Effector memory CD8-positive, alpha-beta T cell (primary cell): ENCODE data around the gene MVB12B.

Source experiments
- ATAC-seq: fragments of 150-1000 bp; cut with Tn5 transposase; replicated peaks from 2 replicates; pipeline ENCODE4 v1.10.0; 2021; ENCODE audit warnings: mild to moderate bottlenecking, moderate library complexity
- DNase-seq, 3 experiments: peaks; one replicate each; pipeline ENCODE4 v3.0.0; 2021
- H3K27ac Mint-ChIP-seq, 2 donors: one replicate each; pipeline ENCODE4 v1.8.0; 2022; ENCODE audit warnings: mild to moderate bottlenecking in 2 of 2, mixed read lengths in 2 of 2, moderate library complexity in 2 of 2
- H3K27me3 Mint-ChIP-seq, 2 donors: one replicate each; pipeline ENCODE4 v1.8.0; 2022; ENCODE audit warnings: mixed read lengths in 2 of 2
- H3K36me3 Mint-ChIP-seq: one replicate; pipeline ENCODE4 v1.8.0; 2022; ENCODE audit warnings: mild to moderate bottlenecking, moderate library complexity, mixed read lengths; ENCODE audit not compliant: insufficient read depth
- H3K4me1 Mint-ChIP-seq, 2 donors: one replicate each; pipeline ENCODE4 v1.8.0; 2022; ENCODE audit warnings: low read depth in 2 of 2, mixed read lengths in 2 of 2
- H3K4me3 Mint-ChIP-seq, 2 donors: one replicate each; pipeline ENCODE4 v1.8.0; 2022; ENCODE audit warnings: mild to moderate bottlenecking in 2 of 2, mixed read lengths in 2 of 2, moderate library complexity in 2 of 2
- H3K9me3 Mint-ChIP-seq, 2 donors: one replicate each; pipeline ENCODE4 v1.8.0; 2022; ENCODE audit warnings: mixed read lengths in 2 of 2

Gene MVB12B

DNA sequence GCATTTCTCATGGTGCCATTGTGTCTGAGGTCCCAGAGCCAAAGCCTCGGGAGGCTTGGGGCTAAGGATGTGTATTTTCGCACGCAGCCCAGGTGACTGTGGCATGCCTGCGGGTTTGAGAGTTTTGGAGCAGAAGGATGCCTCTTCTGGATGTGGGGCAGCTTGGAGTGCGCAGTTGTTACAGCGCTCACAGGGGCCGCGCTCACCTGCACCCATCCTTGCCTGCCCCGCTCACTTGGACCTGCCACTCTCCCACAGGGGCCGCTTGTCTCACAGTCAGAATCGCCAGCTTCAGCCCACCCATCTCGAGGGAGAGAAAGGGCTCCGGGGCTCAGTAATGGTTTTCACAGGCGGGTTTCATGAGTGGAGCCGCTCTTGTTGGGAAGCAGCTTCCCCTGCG is 132.9 kb downstream of the MVB12B start:
- ATAC-seq (no peak), DNase-seq (no peak)
- Mint-ChIP-seq H3K27ac (no peak overlapping the region), H3K4me1 (peaks cover 6 to 7% of the 10 kb centered on the region in 2 donors), H3K36me3 (peaks cover 17% of the 10 kb centered on the region), H3K4me3 (no peak overlapping the region), H3K27me3 (no peaks in the 10 kb centered on the region), H3K9me3 (no peaks in the 10 kb centered on the region)

DNA sequence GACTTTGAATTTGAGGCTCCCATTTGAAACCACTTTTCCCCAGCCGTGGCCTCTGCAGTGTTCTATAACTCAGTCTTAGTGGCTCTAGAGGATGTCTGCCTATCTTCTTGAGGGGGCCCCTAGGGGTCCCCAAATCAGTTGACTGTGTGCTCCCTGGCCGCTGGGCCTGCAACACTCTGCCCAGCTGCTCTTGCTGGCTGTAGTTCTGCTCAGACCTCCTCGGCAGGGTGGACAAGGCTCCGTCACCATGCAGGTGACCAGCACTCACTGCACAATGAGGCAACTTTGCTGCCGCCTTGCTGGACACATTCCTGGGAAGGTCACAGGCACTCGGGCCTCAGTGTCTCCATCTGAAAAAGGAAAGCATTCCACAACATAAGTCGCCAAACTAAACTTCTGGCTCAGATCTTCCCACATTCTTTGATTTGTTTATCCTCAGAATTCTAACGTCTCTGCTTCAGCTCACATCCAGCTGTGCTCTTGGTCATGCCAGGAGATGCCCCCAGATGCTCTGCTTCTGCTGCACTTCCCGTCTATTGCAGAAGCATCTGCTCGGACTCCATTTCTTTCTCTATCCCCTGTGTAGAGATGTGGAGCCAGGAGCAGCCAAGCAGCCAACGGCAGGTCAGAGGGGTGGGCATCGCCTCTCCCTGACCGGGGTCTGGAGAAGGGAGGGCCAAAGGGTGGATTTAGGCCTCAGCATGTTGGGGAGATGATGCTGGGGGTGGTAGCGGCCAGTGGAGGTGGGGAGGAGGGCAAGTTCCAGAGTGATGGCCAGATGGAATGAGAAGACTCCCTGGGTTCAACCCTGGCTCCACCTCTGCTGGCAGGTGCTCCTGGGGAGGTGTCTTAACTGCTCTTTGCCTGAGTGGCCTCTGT is 133.6 kb downstream of the MVB12B start:
- no peak for DNase-seq
- H3K9me3 Mint-ChIP-seq, result no peaks in the 10 kb centered on the region
- H3K27ac Mint-ChIP-seq, result peak overlapping the region in 1 of 2 donors; percentile 77
- no peak overlapping the region for H3K4me3 Mint-ChIP-seq
- H3K36me3 Mint-ChIP-seq, result peaks cover 16% of the 10 kb centered on the region
- no peak for ATAC-seq
- H3K4me1 Mint-ChIP-seq, result peaks cover 10% of the 10 kb centered on the region in 2 donors
- no peaks in the 10 kb centered on the region for H3K27me3 Mint-ChIP-seq

DNA sequence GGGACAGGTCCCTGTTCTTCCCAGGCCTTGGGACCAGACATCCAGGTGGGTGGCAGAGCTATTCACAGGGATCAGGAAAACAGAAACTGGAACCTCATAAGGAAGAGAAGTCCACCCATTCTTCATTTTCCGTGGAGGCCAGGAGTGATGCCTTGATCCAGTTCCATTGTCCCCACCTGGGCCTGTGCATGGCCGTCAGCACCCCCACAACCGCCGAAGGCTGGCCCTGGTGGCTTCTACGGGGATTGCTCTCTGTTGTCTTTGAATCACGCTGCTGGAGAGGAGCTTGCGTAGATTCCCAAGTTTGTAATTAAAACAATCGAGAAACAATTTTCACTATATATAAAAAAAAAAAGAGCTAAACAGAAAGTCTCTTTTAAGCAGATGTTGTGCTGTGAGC is 134.4 kb downstream of the MVB12B start:
- ATAC-seq (no peak), DNase-seq (no peak)
- Mint-ChIP-seq H3K27me3 (no peaks in the 10 kb centered on the region), H3K4me3 (no peak overlapping the region), H3K36me3 (peaks cover 12% of the 10 kb centered on the region), H3K9me3 (no peaks in the 10 kb centered on the region), H3K4me1 (peaks cover 11% of the 10 kb centered on the region in 2 donors), H3K27ac (peak overlapping the region; percentile 52 to 77)

DNA sequence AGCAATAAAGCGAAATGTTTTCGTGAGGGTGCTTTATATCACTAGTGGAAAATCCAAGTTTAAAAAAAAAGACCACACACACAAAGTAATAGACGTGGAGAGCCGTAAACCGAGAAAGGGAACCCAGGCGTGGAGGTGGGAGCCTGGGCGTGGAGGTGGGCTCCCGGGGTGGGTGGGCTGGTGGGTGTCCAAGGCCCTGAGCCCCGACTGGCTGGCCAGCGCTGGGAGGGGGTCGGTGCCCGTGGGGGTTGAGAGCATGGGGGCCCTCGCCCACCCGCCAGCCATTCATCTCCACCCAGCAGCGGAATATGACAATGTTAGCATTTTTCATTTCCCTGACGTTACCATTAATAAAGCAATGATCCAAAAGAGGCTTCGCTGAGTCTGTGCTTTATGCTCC is 135.0 kb downstream of the MVB12B start:
- no peak for ATAC-seq
- H3K27me3 Mint-ChIP-seq, result no peaks in the 10 kb centered on the region
- no peaks in the 10 kb centered on the region for H3K9me3 Mint-ChIP-seq
- peak overlapping the region in 1 of 2 donors; percentile 52 for H3K27ac Mint-ChIP-seq
- H3K4me1 Mint-ChIP-seq, result peaks cover 13 to 15% of the 10 kb centered on the region in 2 donors
- no peak for DNase-seq
- H3K36me3 Mint-ChIP-seq, result peaks cover 12% of the 10 kb centered on the region
- H3K4me3 Mint-ChIP-seq, result no peak overlapping the region

DNA sequence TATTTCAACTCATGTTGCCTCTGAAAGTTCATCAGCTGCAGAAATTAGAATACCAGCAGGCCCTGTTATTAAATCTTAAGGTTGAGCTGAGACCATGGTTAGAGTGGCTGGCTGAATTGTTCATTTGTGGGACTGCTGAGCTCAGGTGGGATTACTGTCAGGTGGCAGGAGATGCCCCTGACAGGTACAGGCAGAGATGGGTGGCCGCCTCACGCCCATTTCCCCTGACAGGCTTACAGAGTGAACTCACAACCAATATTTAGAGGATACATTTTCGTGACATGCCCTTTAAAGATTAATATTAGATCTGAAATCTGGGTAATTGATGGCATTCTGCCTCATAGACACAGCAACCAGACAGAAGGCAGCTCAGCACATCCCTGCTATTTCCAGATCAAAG is 136.0 kb downstream of the MVB12B start:
- no peak overlapping the region for H3K27ac Mint-ChIP-seq
- no peak for DNase-seq
- no peaks in the 10 kb centered on the region for H3K9me3 Mint-ChIP-seq
- ATAC-seq, result no peak
- H3K36me3 Mint-ChIP-seq, result peaks cover 9% of the 10 kb centered on the region
- H3K27me3 Mint-ChIP-seq, result no peaks in the 10 kb centered on the region
- H3K4me3 Mint-ChIP-seq, result no peak overlapping the region
- peaks cover 19 to 22% of the 10 kb centered on the region in 2 donors for H3K4me1 Mint-ChIP-seq

DNA sequence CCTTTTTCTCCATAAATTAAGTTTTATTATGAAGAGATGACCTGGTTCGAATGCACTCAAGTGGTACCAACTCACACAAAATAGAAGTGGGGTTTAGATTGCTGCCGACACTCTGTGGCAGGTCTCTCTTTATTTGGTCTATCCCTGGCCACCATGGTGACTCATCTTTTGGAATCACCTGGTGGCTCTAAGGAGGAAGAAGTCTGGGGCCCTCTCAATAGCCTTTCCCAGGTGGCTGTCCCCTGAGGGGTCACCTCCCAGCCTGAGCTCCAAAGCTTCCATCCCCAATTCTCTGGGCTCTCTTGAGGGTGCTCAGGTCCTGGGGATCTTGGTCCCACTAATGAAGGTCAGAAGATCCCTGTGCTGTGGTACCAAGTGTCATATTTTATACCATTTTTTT is 136.8 kb downstream of the MVB12B start:
- ATAC-seq (no peak), DNase-seq (no peak)
- H3K36me3 Mint-ChIP-seq, result peaks cover 9% of the 10 kb centered on the region
- H3K4me1 Mint-ChIP-seq, result peaks cover 27 to 30% of the 10 kb centered on the region in 2 donors
- no peaks in the 10 kb centered on the region for H3K27me3 Mint-ChIP-seq
- H3K9me3 Mint-ChIP-seq, result no peaks in the 10 kb centered on the region
- no peak overlapping the region for H3K4me3 Mint-ChIP-seq
- peak overlapping the region; percentile 33 to 53 for H3K27ac Mint-ChIP-seq

DNA sequence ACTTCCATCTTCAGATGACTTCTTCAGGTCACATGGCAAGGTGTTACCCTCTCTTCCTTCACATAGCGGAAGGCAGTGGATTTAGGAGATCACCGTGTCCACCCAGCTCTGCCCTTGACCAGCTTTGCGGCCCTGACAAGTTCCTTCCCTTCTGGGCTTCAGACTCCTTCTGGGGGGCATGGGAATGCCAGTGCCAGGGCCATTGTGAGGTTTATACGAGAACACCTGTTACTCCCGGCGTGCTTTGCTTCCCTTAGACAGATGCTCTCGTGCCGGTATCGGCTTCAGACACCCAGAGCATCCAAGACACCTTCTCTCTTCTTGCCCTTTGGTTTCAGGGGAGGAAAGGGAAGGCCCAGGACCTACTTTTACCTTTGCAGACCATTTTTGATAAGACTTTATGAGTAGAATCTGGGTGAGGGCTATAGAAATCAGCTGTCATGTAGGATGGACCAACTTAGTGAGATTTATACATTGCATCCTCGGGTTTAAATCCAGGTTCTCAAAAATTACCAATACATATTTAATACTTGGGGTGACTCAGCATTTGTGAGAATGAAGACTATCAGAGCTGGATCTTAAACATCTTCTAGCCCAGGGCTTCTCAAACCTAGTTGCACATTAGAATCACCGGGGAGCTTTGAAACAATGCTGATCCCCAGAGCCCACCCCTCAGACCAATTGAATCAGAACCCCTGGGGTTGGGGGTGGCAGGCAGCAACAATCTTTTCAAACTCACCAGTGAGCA is 138.2 kb downstream of the MVB12B start:
- H3K9me3 Mint-ChIP-seq, result no peaks in the 10 kb centered on the region
- no peak overlapping the region for H3K4me3 Mint-ChIP-seq
- ATAC-seq, result no peak
- peak overlapping the region; percentile 33 to 53 for H3K27ac Mint-ChIP-seq
- peaks cover 41 to 45% of the 10 kb centered on the region in 2 donors for H3K4me1 Mint-ChIP-seq
- no peak for DNase-seq
- peaks cover 14% of the 10 kb centered on the region for H3K36me3 Mint-ChIP-seq
- H3K27me3 Mint-ChIP-seq, result no peaks in the 10 kb centered on the region

DNA sequence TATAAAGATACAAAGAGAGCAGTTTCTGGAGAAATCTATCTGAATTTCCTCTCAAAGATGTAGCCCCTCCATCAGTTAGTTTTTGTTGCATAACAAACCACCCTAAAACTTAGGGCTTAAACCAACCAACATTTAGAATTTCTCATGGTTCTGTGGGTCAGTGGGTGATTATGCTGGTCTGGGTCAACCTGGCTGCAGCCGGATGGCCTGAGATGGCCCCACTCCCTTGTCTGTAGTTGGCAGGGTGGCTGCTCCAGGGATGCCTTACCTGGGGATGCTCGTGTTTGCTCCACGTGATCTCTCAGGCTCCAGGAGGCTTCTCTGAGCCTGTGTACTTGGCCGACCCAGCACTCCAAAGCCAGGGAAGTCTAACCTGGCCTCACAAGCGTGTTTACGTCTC is 139.3 kb downstream of the MVB12B start:
- Mint-ChIP-seq H3K27ac (peak overlapping the region; percentile 33 to 53), H3K4me1 (peaks cover 45 to 56% of the 10 kb centered on the region in 2 donors), H3K9me3 (no peaks in the 10 kb centered on the region), H3K4me3 (no peak overlapping the region), H3K27me3 (no peaks in the 10 kb centered on the region), H3K36me3 (peaks cover 19% of the 10 kb centered on the region)
- ATAC-seq, result no peak
- DNase-seq, result no peak

DNA sequence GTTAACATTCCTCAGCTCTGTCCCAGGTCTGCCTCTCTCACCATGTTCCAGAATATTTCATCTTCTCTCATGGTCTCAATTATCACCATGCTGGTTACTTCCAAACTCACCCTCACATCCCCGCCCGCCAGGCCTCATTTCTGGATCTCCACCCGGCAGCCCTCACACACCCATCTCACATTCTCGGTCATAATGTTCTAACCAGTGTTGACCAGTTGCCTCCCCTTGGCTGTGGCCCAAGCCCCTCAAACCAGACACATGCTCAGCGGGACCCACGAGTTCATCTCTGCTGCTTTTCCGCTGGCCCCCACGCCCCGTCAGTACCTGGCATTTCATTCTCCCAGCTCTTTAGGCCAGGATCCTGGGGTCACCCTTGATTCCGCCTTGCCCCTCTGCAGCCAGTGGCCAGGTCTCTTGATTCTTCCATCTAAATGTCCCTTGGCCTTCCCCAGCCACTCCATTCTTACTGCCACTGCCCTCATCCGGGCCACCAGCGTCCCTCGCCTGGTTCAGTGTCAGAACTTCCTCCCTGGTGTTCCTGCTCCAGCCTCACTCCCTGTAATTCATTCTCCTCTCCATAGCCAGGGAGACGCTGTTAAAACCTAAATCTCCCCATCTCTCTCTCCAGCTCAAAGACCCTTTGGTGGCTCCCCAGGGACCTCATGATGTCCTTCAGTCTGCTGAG is 141.7 kb downstream of the MVB12B start:
- DNase-seq (no peak), ATAC-seq (no peak)
- Mint-ChIP-seq H3K4me1 (peaks cover 65 to 79% of the 10 kb centered on the region in 2 donors), H3K36me3 (peaks cover 27% of the 10 kb centered on the region), H3K27me3 (no peaks in the 10 kb centered on the region), H3K9me3 (no peaks in the 10 kb centered on the region), H3K27ac (peak overlapping the region; percentile 94 to 96), H3K4me3 (peak overlapping the region; percentile 80 to 81)

DNA sequence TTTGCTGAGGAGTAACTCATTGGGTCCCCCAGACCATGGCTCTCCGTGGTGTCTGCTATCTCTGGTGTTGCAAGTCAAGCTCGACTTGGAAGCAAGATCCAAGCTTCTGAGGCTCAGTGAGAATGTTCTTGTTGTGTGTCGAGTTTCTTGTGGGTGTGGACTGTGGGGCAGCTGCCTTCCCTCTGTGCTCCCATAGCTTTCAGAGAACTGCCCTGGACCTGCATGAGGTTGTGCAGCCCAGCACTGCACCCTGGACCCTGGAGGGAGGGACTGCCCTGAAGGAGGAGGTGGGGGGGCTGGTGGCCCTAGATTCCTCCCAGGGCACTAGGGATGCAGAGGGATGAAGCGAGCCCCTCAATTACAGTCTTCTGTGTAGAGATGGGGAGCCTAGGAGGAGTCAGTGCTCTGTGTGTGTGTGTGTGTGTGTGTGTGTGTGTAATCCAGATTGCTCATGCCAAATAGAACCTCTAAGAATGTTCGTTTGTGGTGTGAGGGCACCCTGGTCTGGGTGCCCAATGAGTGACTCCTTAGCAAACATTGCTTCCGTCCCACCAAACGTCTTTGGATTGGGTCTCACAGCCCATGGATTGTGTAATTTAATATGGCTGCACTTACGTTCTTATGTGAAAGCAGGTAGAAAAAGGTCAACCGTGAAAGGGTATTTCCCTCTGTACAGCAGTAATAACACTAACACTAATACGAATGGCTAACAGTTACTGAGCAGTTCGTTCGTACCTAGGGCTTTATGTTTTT is 143.8 kb downstream of the MVB12B start:
- H3K36me3 Mint-ChIP-seq, result peaks cover 28% of the 10 kb centered on the region
- peak overlapping the region; percentile 80 to 81 for H3K4me3 Mint-ChIP-seq
- ATAC-seq (peak; percentile 57), DNase-seq (peak in 2 of 3 experiments; percentile 29 to 31)
- peaks cover 76 to 89% of the 10 kb centered on the region in 2 donors for H3K4me1 Mint-ChIP-seq
- peak overlapping the region; percentile 94 to 96 for H3K27ac Mint-ChIP-seq
- no peaks in the 10 kb centered on the region for H3K9me3 Mint-ChIP-seq
- no peaks in the 10 kb centered on the region for H3K27me3 Mint-ChIP-seq

DNA sequence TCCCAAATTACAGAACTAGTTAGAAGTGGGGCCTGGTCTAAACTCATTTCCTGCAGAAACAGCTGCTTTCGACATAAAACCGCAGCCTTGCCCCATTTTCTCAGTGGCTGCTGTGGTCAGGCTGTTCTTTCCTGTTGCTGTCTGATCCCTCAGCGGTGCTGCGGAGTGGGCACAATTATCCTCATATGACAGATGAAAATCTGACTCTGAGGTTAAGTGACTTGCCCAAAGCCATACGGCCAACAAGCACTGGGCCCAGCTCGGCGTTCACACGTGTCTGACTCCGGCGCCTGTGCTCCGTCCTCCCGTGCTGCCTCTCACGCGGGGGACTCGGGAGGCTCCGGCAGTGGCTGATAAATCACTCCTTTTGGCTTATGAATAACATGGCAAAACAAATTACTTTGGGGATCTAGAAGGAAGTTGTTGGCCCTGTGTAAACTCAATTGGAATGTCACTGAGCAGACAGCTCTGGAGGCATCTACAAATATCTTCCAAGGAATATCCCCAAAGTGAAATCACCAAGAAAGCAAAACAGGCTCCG is 144.5 kb downstream of the MVB12B start:
- DNase-seq (peak; percentile 78 to 80 (median 79)), ATAC-seq (peak; percentile 77)
- H3K36me3 Mint-ChIP-seq, result peaks cover 31% of the 10 kb centered on the region

DNA sequence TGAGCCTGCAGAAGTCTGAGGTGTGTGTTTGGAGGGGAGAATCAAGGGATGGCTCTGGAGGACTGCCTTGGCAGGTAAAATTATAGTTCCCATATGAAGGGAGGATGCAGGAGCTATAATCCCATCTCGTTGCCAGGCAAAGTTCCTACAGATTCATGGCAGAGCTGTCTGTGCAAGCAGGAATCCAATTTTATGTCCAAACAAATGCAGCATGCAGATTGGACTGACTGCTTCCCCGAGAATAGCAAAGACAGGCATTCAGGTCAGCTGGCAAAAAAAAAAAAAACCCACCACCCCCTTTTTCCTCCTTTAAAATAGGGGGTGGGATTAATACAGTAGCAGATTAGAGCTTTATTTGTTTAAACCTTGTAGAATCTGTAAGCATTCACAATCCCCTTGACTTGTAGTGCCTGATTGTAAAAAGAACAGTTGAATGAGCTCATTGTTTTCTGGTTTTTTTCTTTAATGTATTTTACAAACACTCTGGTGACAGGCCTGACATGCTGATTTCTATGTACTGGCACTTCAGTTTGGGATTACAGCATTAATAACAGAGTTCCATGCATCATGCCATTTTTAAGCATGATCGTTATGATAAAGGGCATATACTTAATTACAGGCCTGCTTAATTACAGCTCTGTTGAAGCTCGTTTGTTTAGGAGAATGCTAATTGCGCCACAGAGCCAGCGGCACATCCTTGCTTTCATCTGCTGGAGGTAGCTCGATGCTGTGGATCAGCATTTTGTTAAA is 145.7 kb downstream of the MVB12B start:
- Mint-ChIP-seq H3K4me3 (peak overlapping the region; percentile 80 to 81), H3K27ac (peak overlapping the region; percentile 94 to 96), H3K4me1 (peaks cover 79 to 89% of the 10 kb centered on the region in 2 donors), H3K36me3 (peaks cover 31% of the 10 kb centered on the region), H3K27me3 (no peaks in the 10 kb centered on the region), H3K9me3 (no peaks in the 10 kb centered on the region)
- ATAC-seq (no peak), DNase-seq (no peak)

More for the DNA sequence above, 144.5 kb downstream of the MVB12B start:
- Mint-ChIP-seq H3K27ac (peak overlapping the region; percentile 94 to 96), H3K9me3 (no peaks in the 10 kb centered on the region), H3K4me3 (peak overlapping the region; percentile 80 to 81), H3K4me1 (peaks cover 80 to 89% of the 10 kb centered on the region in 2 donors), H3K27me3 (no peaks in the 10 kb centered on the region)
